ENCODE measurements around the gene RER1.

DNA sequence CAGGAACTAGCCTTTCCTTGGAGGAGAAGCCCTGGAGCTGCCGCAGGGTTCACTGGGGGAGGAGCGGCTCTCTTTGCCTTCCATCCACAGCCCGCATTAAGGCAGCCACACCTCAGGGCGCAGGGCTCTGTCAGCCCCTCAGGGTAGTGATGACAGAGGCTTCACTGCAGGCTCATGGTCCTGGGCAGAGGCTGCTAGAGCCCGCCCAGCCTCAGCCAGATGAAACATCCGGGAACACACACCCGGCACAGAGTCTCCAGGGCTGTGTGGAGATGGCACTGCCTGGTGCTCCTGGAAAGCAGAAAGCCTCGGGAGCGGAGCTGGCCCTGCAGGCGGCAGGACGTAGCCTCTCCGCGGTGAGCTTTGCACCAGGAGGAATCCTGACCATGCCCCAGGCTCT is 50.1 kb downstream of the RER1 start:
- TF ChIP-seq POLR2A (IDR thresholded peaks at IDR 0.05; ENCODE audit: low read length) = no peak
- no peak for TF ChIP-seq GATA1 (IDR thresholded peaks at IDR 0.05; ENCODE audit: low read depth, low read length)

Measured in erythroblast (primary cell).